Keratinocyte (primary cell): Measurements from ENCODE around the gene FMNL2. TPM values are rescaled to one million over a fixed set of nuclear protein-coding genes. Genes with fewer than 3 reads are reported as not detected.
A peak's percentile ranks its signal among the peaks of the same experiment; 100 is the strongest.

Source experiments
- DNase-seq: peaks from one replicate; pipeline ENCODE4 v3.0.0-alpha.2; 2011; ENCODE audit warnings: low read depth, missing footprints, low spot score
- FAIRE-seq: peaks from 2 replicates; lab custom pipeline; 2011; peaks lifted over from hg19 to GRCh38; lab: Jason Lieb, UNC
- H2AFZ ChIP-seq: 2 replicates; pipeline ENCODE4 v1.6.0; 2012; ENCODE audit warnings: low read length, control low read depth, inconsistent platforms; ENCODE audit not compliant: control insufficient read depth
- H3K27ac ChIP-seq: 2 replicates; pipeline ENCODE4 v1.5.1; 2011; ENCODE audit warnings: low read length; ENCODE audit not compliant: control insufficient read depth, insufficient read depth
- H3K27me3 ChIP-seq: 3 replicates; pipeline ENCODE4 v1.6.0; 2011; ENCODE audit warnings: low read length; ENCODE audit not compliant: control insufficient read depth, insufficient read depth; ENCODE audit errors: extremely low read depth
- H3K36me3 ChIP-seq, 2 experiments: 2 replicates in 1 of 2; 3 replicates in 1 of 2; pipeline ENCODE4 v1.5.1; 2011; ENCODE audit warnings: low read length in 2 of 2, mild to moderate bottlenecking in 1 of 2; ENCODE audit not compliant: control insufficient read depth in 2 of 2, insufficient read depth in 2 of 2; ENCODE audit errors: extremely low read depth in 1 of 2
- H3K4me1 ChIP-seq: 3 replicates; pipeline ENCODE4 v1.5.1; 2011; ENCODE audit warnings: low read length; ENCODE audit not compliant: control insufficient read depth, insufficient read depth; ENCODE audit errors: extremely low read depth
- H3K4me2 ChIP-seq: 3 replicates; pipeline ENCODE4 v1.6.0; 2011; ENCODE audit warnings: low read depth, low read length; ENCODE audit not compliant: control insufficient read depth, insufficient read depth; ENCODE audit errors: extremely low read depth
- H3K4me3 ChIP-seq, 3 experiments: fragments of 200-600 bp in 1 of 3; sonication (generic) in 1 of 3; 2 replicates in 2 of 3; 3 replicates in 1 of 3; pipeline ENCODE4 v1.5.1; 2011 to 2016; ENCODE audit warnings: low read length in 3 of 3, mild to moderate bottlenecking in 3 of 3, control low read depth in 2 of 3, inconsistent platforms in 1 of 3, low read depth in 1 of 3, mixed read lengths in 1 of 3, mixed run types in 1 of 3, moderate library complexity in 1 of 3; ENCODE audit not compliant: control insufficient read depth in 2 of 3, insufficient read depth in 2 of 3; ENCODE audit errors: extremely low read depth in 1 of 3
- H3K79me2 ChIP-seq: 2 replicates; pipeline ENCODE4 v1.6.0; 2012; ENCODE audit warnings: low read length; ENCODE audit not compliant: control insufficient read depth, insufficient read depth
- H3K9ac ChIP-seq: 3 replicates; pipeline ENCODE4 v1.6.0; 2011; ENCODE audit warnings: low read length; ENCODE audit not compliant: control insufficient read depth, insufficient read depth; ENCODE audit errors: extremely low read depth
- H3K9me1 ChIP-seq: 3 replicates; pipeline ENCODE4 v1.6.0; 2011; ENCODE audit warnings: low read length; ENCODE audit not compliant: control insufficient read depth, insufficient read depth; ENCODE audit errors: extremely low read depth
- H3K9me3 ChIP-seq: 2 replicates; pipeline ENCODE4 v1.5.1; 2012; ENCODE audit warnings: low read depth, low read length; ENCODE audit not compliant: control insufficient read depth
- H4K20me1 ChIP-seq: 3 replicates; pipeline ENCODE4 v1.6.0; 2011; ENCODE audit warnings: low read length; ENCODE audit not compliant: control insufficient read depth, insufficient read depth; ENCODE audit errors: extremely low read depth
- CTCF ChIP-seq, 3 experiments: IDR thresholded peaks in 1 of 3; conservative IDR thresholded peaks in 1 of 3; optimal IDR thresholded peaks in 1 of 3; 2 replicates in 2 of 3; 3 replicates in 1 of 3; pipeline versions ENCODE3 to v1.5.1; 2011; ENCODE audit warnings: low read length in 3 of 3, mild to moderate bottlenecking in 3 of 3, moderate library complexity in 2 of 3, control low read depth in 1 of 3, inconsistent platforms in 1 of 3; ENCODE audit not compliant: insufficient read depth in 2 of 3; ENCODE audit errors: extremely low read depth in 1 of 3
- EZH2 ChIP-seq: IDR thresholded peaks from one replicate; pipeline ENCODE4 v1.6.1; 2012; ENCODE audit warnings: inconsistent platforms, mild to moderate bottlenecking, low read length, moderate library complexity
- dilution Hi-C: fragments of 300-500 bp; cut with MboI; formaldehyde crosslinking; loops from one replicate; pipeline ENCODE4 v1.7.0; 2020; ENCODE audit warnings: low sequenced_read_pairs; ENCODE audit not compliant: extremely low pct_ligation_motif_present
- polyA plus RNA-seq, 5 experiments: library from polyadenylated mRNA; depleted of rRNA in 3 of 5; stranded (reverse) in 3 of 5; stranded (forward) in 1 of 5; unstranded in 1 of 5; fragments of >200 nt; gene quantifications; 1 replicate in 1 of 5; 2 replicates in 3 of 5; 3 replicates in 1 of 5; pipeline versions ENCODE4 v1.2.1 to v1.2.3, GENCODE V29; 2011 to 2012; ENCODE audit warnings: missing spikeins in 2 of 5, low read depth in 1 of 5, low replicate concordance in 1 of 5

FMNL2 gene
- polyA plus RNA-seq, 1 donor (not counting 4 experiments of a cell fraction or from before 2014, with no cell fraction given): 62.7 TPM

GRCh38 chr2:152523091-152523490 is 188.1 kb downstream of the FMNL2 start:
- no peak for FAIRE-seq
- Histone ChIP-seq H3K27me3 (no peaks in the 10 kb centered on the region), H3K36me3 (no peaks in the 10 kb centered on the region), H3K4me1 (peaks cover 37% of the 10 kb centered on the region), H3K4me2 (no peak overlapping the region), H3K9ac (no peak overlapping the region), H4K20me1 (no peaks in the 10 kb centered on the region), H3K9me3 (no peaks in the 10 kb centered on the region), H3K27ac (no peak overlapping the region), H2AFZ (no peak overlapping the region), H3K79me2 (peaks cover 51% of the 10 kb centered on the region), H3K9me1 (no peaks in the 10 kb centered on the region), H3K4me3 (no peak overlapping the region)
- TF ChIP-seq CTCF (optimal IDR thresholded peaks at IDR 0.05 in 1 of 3, IDR thresholded peaks at IDR 0.05 in 1 of 3, conservative IDR thresholded peaks at IDR 0.05 in 1 of 3; ENCODE audit: extremely low read depth in 1 of 3, insufficient read depth in 2 of 3, low read length in 3 of 3) (no peak), EZH2 (no peak)
- DNase-seq: no peak
- dilution Hi-C loops: no loop called here

- Histone ChIP-seq H3K79me2 (peaks cover 47% of the 10 kb centered on the region), H3K9ac (peak overlapping the region; percentile 42), H3K9me3 (no peaks in the 10 kb centered on the region), H3K4me3 (peak overlapping the region in 1 of 3 experiments; percentile 17), H3K27me3 (no peaks in the 10 kb centered on the region), H3K4me1 (peaks cover 23% of the 10 kb centered on the region), H4K20me1 (no peaks in the 10 kb centered on the region), H3K36me3 (no peaks in the 10 kb centered on the region), H3K9me1 (no peaks in the 10 kb centered on the region), H2AFZ (no peak overlapping the region), H3K4me2 (peak overlapping the region; percentile 37), H3K27ac (peak overlapping the region; percentile 54)
- TF ChIP-seq EZH2: no peak
- peak in 1 of 3 experiments; percentile 3 for TF ChIP-seq CTCF (optimal IDR thresholded peaks at IDR 0.05 in 1 of 3, IDR thresholded peaks at IDR 0.05 in 1 of 3, conservative IDR thresholded peaks at IDR 0.05 in 1 of 3; ENCODE audit: extremely low read depth in 1 of 3, insufficient read depth in 2 of 3, low read length in 3 of 3)
- FAIRE-seq (peak; percentile 99), DNase-seq (peak; percentile 53)
- dilution Hi-C loops: no loop called here
Measured at GRCh38 chr2:152525277-152525838, 190.4 kb downstream of the FMNL2 start.
